ENCODE measurements around the gene NAT8.

GRCh38 chr2:73614105-73614504 lies 28.1 kb downstream of the NAT8 start:
- TF ChIP-seq, protein P1, sequence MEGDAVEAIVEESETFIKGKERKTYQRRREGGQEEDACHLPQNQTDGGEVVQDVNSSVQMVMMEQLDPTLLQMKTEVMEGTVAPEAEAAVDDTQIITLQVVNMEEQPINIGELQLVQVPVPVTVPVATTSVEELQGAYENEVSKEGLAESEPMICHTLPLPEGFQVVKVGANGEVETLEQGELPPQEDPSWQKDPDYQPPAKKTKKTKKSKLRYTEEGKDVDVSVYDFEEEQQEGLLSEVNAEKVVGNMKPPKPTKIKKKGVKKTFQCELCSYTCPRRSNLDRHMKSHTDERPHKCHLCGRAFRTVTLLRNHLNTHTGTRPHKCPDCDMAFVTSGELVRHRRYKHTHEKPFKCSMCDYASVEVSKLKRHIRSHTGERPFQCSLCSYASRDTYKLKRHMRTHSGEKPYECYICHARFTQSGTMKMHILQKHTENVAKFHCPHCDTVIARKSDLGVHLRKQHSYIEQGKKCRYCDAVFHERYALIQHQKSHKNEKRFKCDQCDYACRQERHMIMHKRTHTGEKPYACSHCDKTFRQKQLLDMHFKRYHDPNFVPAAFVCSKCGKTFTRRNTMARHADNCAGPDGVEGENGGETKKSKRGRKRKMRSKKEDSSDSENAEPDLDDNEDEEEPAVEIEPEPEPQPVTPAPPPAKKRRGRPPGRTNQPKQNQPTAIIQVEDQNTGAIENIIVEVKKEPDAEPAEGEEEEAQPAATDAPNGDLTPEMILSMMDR (conservative IDR thresholded peaks at IDR 0.05; ENCODE audit: low read length) = no peak
- TF ChIP-seq EZH2phosphoT487 (IDR thresholded peaks at IDR 0.05; ENCODE audit: borderline replicate concordance) = no peak
